GM23338 (cell line): ENCODE measurements around the gene ALDH1A1.

Source experiments
- CREB1 ChIP-seq: fragments of 250-450 bp; sonication (Bioruptor Pico); IDR thresholded peaks from 2 replicates; pipeline ENCODE4 v1.5.0; 2020; ENCODE audit warnings: low read depth, mild to moderate bottlenecking, moderate library complexity
- CTCF ChIP-seq, 2 experiments: fragments of 200-600 bp in 1 of 2; sonication (generic) in 1 of 2; conservative IDR thresholded peaks; 2 replicates each; pipeline versions ENCODE4 v1.5.1 to v1.6.1; 2016 to 2017; ENCODE audit warnings: antibody characterized with exemption in 2 of 2, low read depth in 2 of 2, mild to moderate bottlenecking in 2 of 2, moderate library complexity in 1 of 2
- EZH2 ChIP-seq: fragments of 200-600 bp; sonication (generic); IDR thresholded peaks from one replicate; pipeline ENCODE4 v1.8.0; 2017; ENCODE audit warnings: antibody characterized with exemption, mild to moderate bottlenecking, low read depth; ENCODE audit not compliant: unreplicated experiment
- EZH2phosphoT487 ChIP-seq: fragments of 200-600 bp; sonication (generic); IDR thresholded peaks from one replicate; pipeline ENCODE4 v1.8.1; 2018; ENCODE audit warnings: antibody characterized with exemption; ENCODE audit not compliant: unreplicated experiment
- JUNB ChIP-seq: IDR thresholded peaks from one replicate; pipeline ENCODE4 v1.6.1; 2016; ENCODE audit warnings: antibody characterized with exemption; ENCODE audit not compliant: unreplicated experiment
- NANOG ChIP-seq: IDR thresholded peaks from 2 replicates; pipeline ENCODE4 v1.6.1; 2016; ENCODE audit warnings: antibody characterized with exemption, borderline replicate concordance
- POLR2AphosphoS5 ChIP-seq: IDR thresholded peaks from 2 replicates; pipeline ENCODE4 v1.6.1; 2016; ENCODE audit warnings: antibody characterized with exemption, low read depth
- STAT1 ChIP-seq: IDR thresholded peaks from one replicate; pipeline ENCODE4 v1.6.1; 2016; ENCODE audit warnings: antibody characterized with exemption; ENCODE audit not compliant: unreplicated experiment
- ZNF114 ChIP-seq: fragments of 250-450 bp; sonication (Bioruptor Pico); IDR thresholded peaks from 2 replicates; pipeline ENCODE4 v1.5.0; 2020; ENCODE audit warnings: mild to moderate bottlenecking, moderate library complexity
- ZNF331 ChIP-seq: fragments of 250-450 bp; sonication (Bioruptor Pico); IDR thresholded peaks from 2 replicates; pipeline ENCODE4 v1.5.0; 2020; ENCODE audit warnings: low read depth, mild to moderate bottlenecking, moderate library complexity
- ZNF462 ChIP-seq: fragments of 250-450 bp; sonication (Bioruptor Pico); IDR thresholded peaks from 2 replicates; pipeline ENCODE4 v1.5.0; 2020; ENCODE audit warnings: mild to moderate bottlenecking, moderate library complexity
- TF ChIP-seq, protein P1 (sequence below): IDR thresholded peaks from one replicate; pipeline ENCODE4 v1.6.1; 2018; ENCODE audit warnings: antibody characterized with exemption; ENCODE audit not compliant: unreplicated experiment
- TF ChIP-seq, protein P2 (sequence below): IDR thresholded peaks from 2 replicates; pipeline ENCODE4 v1.6.1; 2016; ENCODE audit warnings: antibody characterized with exemption

- TF ChIP-seq CTCF (conservative IDR thresholded peaks at IDR 0.05; ENCODE audit: low read depth in 2 of 2) (no peak), EZH2 (no peak), POLR2AphosphoS5 (no peak), CREB1 (no peak), JUNB (no peak), ZNF114 (no peak), EZH2phosphoT487 (no peak), ZNF462 (CRISPR knock-in tag) (no peak), NANOG (no peak), STAT1 (no peak), ZNF331 (CRISPR knock-in tag) (no peak)
- TF ChIP-seq, protein P1, sequence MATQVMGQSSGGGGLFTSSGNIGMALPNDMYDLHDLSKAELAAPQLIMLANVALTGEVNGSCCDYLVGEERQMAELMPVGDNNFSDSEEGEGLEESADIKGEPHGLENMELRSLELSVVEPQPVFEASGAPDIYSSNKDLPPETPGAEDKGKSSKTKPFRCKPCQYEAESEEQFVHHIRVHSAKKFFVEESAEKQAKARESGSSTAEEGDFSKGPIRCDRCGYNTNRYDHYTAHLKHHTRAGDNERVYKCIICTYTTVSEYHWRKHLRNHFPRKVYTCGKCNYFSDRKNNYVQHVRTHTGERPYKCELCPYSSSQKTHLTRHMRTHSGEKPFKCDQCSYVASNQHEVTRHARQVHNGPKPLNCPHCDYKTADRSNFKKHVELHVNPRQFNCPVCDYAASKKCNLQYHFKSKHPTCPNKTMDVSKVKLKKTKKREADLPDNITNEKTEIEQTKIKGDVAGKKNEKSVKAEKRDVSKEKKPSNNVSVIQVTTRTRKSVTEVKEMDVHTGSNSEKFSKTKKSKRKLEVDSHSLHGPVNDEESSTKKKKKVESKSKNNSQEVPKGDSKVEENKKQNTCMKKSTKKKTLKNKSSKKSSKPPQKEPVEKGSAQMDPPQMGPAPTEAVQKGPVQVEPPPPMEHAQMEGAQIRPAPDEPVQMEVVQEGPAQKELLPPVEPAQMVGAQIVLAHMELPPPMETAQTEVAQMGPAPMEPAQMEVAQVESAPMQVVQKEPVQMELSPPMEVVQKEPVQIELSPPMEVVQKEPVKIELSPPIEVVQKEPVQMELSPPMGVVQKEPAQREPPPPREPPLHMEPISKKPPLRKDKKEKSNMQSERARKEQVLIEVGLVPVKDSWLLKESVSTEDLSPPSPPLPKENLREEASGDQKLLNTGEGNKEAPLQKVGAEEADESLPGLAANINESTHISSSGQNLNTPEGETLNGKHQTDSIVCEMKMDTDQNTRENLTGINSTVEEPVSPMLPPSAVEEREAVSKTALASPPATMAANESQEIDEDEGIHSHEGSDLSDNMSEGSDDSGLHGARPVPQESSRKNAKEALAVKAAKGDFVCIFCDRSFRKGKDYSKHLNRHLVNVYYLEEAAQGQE: no peak
- TF ChIP-seq, protein P2, sequence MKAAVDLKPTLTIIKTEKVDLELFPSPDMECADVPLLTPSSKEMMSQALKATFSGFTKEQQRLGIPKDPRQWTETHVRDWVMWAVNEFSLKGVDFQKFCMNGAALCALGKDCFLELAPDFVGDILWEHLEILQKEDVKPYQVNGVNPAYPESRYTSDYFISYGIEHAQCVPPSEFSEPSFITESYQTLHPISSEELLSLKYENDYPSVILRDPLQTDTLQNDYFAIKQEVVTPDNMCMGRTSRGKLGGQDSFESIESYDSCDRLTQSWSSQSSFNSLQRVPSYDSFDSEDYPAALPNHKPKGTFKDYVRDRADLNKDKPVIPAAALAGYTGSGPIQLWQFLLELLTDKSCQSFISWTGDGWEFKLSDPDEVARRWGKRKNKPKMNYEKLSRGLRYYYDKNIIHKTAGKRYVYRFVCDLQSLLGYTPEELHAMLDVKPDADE: no peak
Observed at GRCh38 chr9:72855890-72856523, 96.8 kb downstream of the ALDH1A1 start.
